ENCODE data around the gene HOXA3. TPM values are rescaled to one million over a fixed set of nuclear protein-coding genes. Genes with fewer than 3 reads are reported as not detected.

Gene HOXA3
- total RNA-seq, 4 donors from 2014 or later: 1.8 to 11.0 (median 4.3) TPM

DNA sequence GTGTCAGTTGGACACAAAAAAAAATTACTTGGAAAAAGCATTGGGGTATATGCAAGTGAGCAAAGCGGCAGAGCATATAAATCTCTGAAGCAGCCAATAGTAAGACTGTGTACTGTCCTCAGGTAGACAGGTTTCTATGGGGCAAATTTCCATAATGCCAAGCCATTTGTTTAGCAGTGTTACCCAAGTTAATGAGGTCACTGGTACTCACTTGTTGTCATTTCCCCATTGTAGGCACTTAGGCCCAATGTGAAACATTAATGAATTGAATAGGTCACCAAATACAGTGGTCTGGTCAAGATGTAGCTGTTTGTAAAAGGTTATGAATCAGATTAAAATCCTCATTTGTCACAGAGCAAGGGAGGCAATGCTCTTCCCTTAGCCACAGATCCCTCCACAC is 84.1 kb downstream of the HOXA3 start:
- no peak for ATAC-seq (ENCODE audit: low FRiP score)
- TF ChIP-seq, protein P1, sequence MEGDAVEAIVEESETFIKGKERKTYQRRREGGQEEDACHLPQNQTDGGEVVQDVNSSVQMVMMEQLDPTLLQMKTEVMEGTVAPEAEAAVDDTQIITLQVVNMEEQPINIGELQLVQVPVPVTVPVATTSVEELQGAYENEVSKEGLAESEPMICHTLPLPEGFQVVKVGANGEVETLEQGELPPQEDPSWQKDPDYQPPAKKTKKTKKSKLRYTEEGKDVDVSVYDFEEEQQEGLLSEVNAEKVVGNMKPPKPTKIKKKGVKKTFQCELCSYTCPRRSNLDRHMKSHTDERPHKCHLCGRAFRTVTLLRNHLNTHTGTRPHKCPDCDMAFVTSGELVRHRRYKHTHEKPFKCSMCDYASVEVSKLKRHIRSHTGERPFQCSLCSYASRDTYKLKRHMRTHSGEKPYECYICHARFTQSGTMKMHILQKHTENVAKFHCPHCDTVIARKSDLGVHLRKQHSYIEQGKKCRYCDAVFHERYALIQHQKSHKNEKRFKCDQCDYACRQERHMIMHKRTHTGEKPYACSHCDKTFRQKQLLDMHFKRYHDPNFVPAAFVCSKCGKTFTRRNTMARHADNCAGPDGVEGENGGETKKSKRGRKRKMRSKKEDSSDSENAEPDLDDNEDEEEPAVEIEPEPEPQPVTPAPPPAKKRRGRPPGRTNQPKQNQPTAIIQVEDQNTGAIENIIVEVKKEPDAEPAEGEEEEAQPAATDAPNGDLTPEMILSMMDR (IDR thresholded peaks at IDR 0.05): no peak
- no peak for DNase-seq (ENCODE audit: low spot score)

DNA sequence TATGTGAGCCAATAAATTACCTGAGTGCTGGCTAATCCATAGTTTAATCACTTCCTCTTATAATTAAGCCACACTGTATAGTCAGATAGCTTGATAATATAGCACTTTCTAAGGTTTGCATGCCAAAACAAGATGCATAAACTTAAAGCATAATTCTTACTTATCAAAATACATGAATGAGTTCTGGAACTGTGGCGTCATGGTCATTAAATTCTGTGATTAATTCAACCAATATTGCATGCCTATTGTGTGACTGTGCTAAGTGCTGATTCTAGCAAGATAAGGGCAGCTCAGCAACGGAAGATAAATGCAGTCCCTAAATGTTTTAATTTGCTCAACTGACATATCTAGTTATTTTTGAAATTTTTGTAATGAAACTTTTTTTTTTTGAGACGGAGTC is 86.2 kb downstream of the HOXA3 start:
- TF ChIP-seq, protein P1 (IDR thresholded peaks at IDR 0.05): no peak
- DNase-seq (ENCODE audit: low spot score) (no peak), ATAC-seq (ENCODE audit: low FRiP score) (no peak)

DNA sequence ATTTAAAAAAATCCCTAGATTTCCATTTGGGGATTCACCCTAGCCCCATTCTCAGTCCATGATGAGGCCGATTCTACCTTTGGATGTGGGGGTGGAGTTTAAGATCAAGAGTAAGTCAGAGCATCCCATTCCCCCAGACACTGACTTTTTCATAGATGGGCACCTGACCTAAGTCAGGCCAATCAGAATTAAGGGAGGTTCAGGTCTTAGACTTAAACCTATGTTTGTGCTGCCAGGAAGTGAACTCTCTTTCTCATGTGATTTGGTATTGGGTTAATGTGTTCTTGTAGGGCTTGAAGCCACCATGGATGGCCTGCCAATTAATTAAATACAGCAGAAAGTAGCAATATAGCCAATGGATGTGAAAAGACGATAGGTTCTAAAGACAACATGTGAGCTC is 86.7 kb downstream of the HOXA3 start:
- ATAC-seq (ENCODE audit: low FRiP score) (no peak), DNase-seq (ENCODE audit: low spot score) (no peak)

DNA sequence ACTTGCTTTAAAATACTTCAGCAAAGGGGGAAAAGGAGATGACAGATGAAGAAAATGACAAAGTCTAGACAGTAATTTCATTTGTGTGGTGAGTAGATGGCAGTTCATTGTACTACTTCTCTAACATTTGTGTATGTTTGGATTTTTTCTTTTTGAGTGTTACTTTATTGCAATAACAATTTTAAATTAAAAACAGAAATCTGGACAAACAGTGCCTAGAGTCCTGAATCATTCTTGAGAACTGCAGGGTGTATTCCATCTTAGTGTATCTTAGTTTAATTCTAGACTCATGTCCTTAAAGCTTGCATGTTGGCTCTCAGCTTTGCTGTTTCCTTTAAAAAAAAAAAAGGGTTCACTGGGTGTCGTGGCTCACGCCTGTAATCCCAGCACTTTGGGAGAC is 87.7 kb downstream of the HOXA3 start:
- TF ChIP-seq, protein P1 (IDR thresholded peaks at IDR 0.05): no peak
- DNase-seq (ENCODE audit: low spot score) (no peak), ATAC-seq (ENCODE audit: low FRiP score) (no peak)

More for the DNA sequence above, 86.7 kb downstream of the HOXA3 start:
- TF ChIP-seq, protein P1 (IDR thresholded peaks at IDR 0.05): no peak

DNA sequence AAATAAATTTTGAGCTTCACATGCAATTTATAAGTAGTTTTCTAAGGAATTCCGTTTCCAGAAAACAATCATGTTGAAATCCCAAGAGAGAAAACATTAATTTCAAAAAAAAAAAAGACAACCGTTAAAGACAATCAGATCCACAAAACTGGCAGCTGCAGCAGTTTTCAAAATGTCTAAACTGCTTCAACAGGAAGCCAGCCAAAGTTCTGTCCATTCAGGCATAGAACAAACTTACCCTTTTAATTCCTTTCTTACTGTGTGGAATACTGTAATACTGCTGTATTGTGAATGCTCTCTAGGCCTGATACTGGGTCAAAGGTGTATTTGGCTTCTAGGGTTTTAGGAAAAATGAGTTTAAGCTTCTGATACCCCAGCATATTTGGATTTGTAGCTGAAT is 88.2 kb downstream of the HOXA3 start:
- DNase-seq (ENCODE audit: low spot score) (no peak), ATAC-seq (ENCODE audit: low FRiP score) (no peak)
- TF ChIP-seq, protein P1 (IDR thresholded peaks at IDR 0.05): no peak

DNA sequence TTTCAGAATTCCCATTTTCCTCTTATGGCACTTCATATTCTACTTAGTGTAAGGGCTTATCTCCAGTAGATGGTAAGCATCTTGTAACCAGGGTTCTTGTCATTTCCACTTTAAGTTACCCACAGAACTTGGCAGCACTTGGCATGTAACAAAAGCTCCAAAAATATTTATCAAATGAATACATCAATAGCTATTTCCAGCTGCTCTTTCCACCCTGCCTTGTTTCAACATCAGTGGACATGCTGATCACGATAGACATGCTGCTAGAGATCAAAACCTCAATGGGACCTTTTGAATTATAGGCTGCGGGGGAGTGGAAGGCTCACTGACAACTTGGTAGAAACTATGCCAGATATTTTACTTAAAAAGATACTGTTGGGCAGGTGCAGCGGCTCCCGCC is 89.4 kb downstream of the HOXA3 start:
- DNase-seq (ENCODE audit: low spot score) (no peak), ATAC-seq (ENCODE audit: low FRiP score) (no peak)
- TF ChIP-seq, protein P1 (IDR thresholded peaks at IDR 0.05): no peak

Small RNAs within 50 kb of the gene (small RNA-seq; reads per million reads assigned to genes)
- gene AC004080.5: not detected
- not detected for gene RF01977
- not detected for gene RF02140
- not detected for gene RF02141

Other genes with a start within 250 kb of the HOXA3 start
- under 1 TPM; 0.56 to 0.84 (median 0.77) TPM for gene HOXA1, start 56.6 kb downstream of the HOXA3 start, total RNA-seq
- gene HOXA2, start 49.9 kb downstream of the HOXA3 start, total RNA-seq: 1 to 10 TPM; 1.1 to 3.5 (median 1.5) TPM
- 1 to 10 TPM; 1.6 to 5.7 (median 3.1) TPM for gene HOXA4, start 21.8 kb downstream of the HOXA3 start, total RNA-seq
- 10 to 100 TPM; 10.4 to 39.4 (median 26.5) TPM for gene HOXA5, start 8.9 kb downstream of the HOXA3 start, total RNA-seq
- 10 to 100 TPM in 1 of 4 donors, 1 to 10 TPM in 3; 1.1 to 13.1 (median 6.4) TPM for gene HOXA6, start 4.8 kb downstream of the HOXA3 start, total RNA-seq
- 1 to 10 TPM; 4.6 to 6.1 (median 5.3) TPM for gene HOXA7, start 4.1 kb upstream of the HOXA3 start, total RNA-seq
- gene HOXA9, start 13.0 kb upstream of the HOXA3 start, total RNA-seq: 1 to 10 TPM in 2 of 4 donors, under 1 TPM in 1, not detected in 1; 0.19 to 2.4 (median 1.0) TPM
- gene HOXA10, start 21.7 kb upstream of the HOXA3 start, total RNA-seq: 1 to 10 TPM in 2 of 4 donors, under 1 TPM in 2; 0.56 to 1.9 (median 1.2) TPM
- not detected for gene HOXA11, start 32.6 kb upstream of the HOXA3 start, total RNA-seq
- not detected for gene HOXA13, start 47.5 kb upstream of the HOXA3 start, total RNA-seq
- gene EVX1, start 90.2 kb upstream of the HOXA3 start, total RNA-seq: not detected

All from omental fat pad (tissue), 4 donors.